Endometrial microvascular endothelial cells (primary cell): Measurements from ENCODE around the gene SEPTIN1. TPM values are rescaled to one million over a fixed set of nuclear protein-coding genes. Genes with fewer than 3 reads are reported as not detected.

Experiments used
- in situ Hi-C: cut with HindIII; loops from 2 replicates; pipeline ENCODE4 v1.10.0; 2017; ENCODE audit warnings: low sequenced_read_pairs, low pct_unique_long_range_greater_than_20kb; ENCODE audit errors: inconsistent ontology term
- total RNA-seq: library from RNA; depleted of rRNA; stranded (reverse); fragments of >200 nt; gene quantifications from one replicate; pipeline ENCODE4 v1.2.3, GENCODE V29; 2015; ENCODE audit errors: inconsistent ontology term

The SEPTIN1 gene
- total RNA-seq = not detected

DNA sequence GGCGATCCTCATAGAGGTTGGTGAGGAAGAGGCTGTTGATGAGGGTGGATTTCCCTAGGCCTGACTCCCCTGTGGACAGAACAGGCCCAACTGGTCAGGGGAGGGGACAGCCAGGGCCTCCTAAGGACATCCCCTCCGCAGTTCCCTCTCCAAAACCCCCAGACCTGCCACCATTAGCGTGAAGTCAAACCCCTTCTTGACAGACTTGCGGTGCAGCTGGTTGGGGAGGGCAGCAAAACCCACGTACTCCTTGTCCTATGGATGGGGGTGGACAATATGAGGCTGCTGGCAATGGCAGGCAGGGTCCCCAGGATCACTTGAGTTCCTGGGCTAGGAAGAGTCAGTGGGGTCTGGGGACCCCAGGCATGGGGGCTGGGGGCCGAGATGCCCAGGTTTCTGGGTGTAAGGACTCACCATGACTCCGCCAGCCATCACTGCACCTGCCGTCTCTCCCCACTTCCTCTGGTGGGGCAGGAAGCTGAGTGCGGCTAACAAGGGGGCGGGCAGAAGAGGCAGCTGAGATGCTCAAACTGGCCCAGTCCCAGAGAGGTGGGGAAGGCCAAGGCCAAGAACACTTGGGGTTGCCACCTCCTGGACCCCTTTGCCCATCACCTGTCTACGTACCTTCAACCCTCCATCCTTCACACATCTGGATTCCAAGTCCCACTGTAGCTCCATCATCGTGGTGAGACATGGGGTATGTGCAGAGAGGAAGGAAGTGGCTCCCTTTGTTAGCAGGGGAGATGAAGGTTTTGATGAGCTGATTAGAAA lies at the start of gene SEPTIN1:
TSS of gene SEPTIN1 (minus strand) at position 451 of the 771 bp plus-strand sequence. CDS start at position 432, 19 bp downstream.
- in situ Hi-C loops = no loop called here

- in situ Hi-C loops = no loop called here
Measured at GRCh38 chr16:30430428-30430970, 48.1 kb upstream of the SEPTIN1 start.

DNA sequence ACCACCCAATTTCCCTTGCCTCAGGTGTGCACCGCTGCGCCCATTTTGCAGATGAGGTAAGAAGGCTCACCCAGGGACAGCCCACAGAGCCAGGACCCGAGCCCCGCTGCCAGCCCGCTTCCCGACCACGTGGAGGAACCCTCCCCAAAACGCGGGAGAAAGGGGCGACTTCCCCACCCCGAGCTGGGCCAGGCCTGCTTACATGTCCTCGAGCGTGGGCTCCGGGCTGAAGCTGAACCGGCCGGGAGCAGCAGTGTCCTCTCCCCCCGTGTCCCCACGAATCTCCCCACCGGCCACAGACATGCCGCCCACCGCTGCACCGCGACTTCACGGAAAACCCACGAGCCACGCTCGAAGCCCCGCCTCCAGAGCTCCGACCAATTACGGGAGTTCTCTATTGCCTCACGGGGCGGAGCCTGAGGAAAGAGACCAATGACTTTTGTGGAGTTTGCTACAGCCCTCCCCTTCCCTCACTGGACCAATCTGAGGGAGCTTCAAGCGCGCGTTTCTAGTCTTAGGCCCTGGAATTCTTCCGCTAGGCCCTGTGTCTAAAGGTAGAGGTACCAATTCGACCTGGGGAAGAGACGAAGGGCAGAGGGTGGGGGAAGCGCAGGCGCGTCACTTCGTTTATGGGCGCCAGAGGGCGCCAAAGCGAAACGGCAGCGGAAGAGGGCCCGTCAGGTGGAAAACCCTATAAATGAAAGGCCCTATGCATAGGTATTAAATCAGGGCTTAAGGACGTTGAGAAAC lies 47.5 kb upstream of the SEPTIN1 start, which contains the start of gene DCTPP1:
TSS of gene DCTPP1 (minus strand) at position 353 of the 750 bp plus-strand sequence. CDS start at position 303, 50 bp downstream.
- in situ Hi-C loops = no loop called here

DNA sequence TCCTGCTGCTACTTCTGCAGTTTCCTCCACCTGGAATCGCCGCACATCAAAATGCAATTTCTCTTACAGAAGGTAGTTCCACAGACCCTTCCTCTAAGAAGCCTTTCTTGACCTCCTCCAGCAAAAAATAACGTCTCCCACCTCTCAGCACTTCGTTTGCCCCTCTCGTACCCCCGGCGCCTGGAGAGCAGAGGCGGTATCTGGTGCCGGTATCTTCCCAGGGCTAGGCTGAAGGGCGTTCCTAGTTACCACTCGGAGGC lies 47.0 kb upstream of the SEPTIN1 start:
- in situ Hi-C loops = no loop called here

GRCh38 chr16:30428055-30428454 lies 45.7 kb upstream of the SEPTIN1 start:
- in situ Hi-C loops = no loop called here

DNA sequence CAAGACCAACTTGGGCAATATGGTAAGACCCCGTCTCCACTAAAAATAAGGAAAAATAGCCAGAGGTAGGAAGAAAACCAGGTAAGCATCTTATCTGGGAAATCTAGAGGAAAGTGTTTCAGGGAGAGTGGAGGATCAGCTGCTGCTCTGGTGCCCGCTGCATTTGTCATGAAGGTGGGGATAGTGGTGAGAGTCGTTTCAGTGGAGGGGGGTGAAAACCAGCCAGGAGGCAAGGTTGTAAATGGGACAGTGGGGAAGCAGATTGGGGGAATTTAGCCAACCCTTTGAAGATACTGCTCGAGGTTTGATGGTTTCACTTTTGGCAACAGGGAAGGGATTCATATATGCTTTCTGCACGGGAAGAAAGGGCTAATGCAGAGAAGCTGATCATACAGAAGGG lies 38.6 kb upstream of the SEPTIN1 start:
- in situ Hi-C loops = no loop called here

DNA sequence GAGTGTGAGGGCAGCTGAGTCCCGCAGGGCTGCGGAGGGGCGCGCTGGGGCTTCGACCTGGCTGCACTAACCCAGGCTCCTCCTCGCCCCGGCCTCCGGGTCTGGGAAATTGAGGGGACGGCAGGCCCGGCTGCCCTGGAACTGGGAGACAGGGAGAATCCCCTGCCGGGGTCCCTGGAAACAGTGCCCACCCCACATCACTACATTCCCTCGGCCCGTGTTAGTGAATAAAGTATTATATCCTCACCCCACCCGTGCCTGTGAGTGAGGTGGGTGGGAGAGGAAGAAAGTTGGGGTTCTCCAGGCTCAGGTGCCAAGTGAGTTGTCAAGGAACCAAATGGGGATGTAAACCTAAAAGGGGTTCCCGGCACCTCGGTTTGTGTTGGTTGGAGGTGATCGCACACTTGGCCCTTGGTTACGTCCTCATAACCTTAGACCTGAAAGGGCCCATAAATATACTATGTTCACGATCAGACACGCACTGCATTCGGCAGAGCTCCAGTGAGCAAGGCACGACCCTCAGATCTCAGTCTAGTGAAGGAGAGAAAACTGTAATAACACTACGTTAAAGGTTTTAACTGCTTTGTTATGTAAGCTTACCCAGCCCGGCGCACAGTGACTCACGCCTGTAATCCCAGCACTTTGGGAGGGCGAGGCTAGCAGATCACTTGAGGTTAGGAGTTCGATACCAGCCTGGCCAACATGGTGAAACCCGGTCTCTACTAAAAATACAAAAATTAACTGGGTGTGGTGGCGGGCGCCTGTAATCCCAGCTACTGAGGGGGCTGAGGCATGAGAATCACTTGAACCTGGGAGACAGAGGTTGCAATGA lies 36.2 kb upstream of the SEPTIN1 start:
- in situ Hi-C loops = no loop called here

- in situ Hi-C loops = no loop called here
Measured at GRCh38 chr16:30417529-30418349, 35.4 kb upstream of the SEPTIN1 start.

DNA sequence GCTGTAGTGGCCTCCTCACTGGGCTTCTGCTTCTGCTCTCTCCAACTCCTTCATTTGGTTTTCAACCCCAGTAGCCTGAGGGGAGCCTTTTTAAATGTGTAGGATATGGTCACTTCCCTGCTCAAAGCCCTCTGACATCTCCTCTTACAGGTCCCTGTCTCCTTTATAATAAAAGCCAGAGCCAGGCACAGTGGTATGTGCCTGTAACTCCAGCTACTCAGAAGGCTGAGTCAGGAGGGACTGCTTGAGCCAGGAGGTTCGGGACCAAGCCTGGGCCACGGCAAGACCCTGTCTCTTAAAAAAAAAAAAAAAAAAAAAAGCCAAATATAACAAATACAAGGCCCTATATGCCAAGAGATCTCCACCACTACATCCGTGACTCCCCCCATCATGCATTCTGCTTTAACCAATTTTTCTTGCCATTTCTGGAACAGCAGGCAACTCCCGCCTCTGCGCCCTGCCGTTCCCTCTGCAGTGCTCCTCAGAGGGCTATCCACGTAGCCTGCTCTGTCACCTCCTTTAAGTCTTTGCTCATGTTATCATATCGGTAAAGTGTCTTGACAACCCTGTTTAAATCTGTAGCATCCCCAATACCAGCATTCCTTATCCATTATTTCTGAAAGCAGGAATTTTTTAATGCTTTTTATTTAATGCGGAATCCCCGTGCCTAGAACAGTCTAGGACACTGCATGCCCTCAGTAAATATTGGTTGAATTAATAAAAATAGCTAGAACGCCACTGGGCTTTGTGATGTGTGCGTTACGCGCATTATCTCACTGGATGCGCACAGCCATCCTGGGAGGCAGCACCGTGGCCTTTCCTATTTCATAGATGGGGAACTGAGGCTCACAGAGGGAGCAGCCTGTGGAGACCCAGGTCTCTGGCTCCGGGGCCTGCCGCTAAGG lies 34.5 kb upstream of the SEPTIN1 start:
- in situ Hi-C loops = no loop called here

DNA sequence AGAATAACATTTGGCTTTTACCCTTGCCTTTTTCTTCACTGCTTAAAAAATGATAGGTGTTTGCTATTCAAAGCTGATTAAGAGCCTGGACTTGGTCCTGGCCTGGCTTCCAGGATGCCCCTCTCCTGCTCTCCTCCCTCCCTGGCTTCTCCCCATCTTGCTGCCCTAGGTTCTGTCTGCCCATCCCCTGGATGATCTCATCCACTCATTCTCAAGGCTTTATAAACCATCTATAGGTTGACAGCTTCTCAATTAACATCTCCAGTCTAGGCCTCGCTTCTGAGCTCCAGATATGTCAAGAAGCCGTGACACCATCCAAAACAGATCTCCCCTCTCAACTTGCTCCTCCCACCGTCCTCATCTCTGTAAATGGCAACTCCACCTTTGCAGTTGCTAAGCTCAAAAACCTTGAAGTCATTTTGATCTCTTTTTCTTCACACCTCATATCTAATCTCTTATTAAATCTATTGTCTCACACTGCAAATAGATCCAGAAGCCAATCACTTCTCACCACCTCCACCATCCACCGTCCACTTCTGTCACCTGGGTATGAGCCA lies 33.8 kb upstream of the SEPTIN1 start:
- in situ Hi-C loops = no loop called here

DNA sequence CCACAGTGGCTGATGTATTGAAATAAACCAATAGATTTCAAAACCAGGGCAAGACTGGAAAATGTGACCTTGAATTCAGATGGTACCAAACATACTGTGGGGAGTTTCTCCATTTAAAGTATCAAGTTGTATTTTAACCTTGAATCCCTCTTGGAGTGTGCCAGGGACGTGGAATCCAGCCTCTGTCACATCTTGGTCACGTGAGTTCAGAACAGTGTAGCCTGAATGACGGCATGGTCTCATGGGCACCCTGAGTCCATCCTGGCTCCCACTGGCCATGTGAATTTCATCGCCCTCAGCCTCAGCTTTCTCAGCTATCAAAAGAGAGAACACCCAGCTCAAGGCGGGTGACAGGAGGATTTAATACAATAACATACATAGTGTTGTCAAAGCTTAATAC lies 31.8 kb upstream of the SEPTIN1 start:
- in situ Hi-C loops = no loop called here

DNA sequence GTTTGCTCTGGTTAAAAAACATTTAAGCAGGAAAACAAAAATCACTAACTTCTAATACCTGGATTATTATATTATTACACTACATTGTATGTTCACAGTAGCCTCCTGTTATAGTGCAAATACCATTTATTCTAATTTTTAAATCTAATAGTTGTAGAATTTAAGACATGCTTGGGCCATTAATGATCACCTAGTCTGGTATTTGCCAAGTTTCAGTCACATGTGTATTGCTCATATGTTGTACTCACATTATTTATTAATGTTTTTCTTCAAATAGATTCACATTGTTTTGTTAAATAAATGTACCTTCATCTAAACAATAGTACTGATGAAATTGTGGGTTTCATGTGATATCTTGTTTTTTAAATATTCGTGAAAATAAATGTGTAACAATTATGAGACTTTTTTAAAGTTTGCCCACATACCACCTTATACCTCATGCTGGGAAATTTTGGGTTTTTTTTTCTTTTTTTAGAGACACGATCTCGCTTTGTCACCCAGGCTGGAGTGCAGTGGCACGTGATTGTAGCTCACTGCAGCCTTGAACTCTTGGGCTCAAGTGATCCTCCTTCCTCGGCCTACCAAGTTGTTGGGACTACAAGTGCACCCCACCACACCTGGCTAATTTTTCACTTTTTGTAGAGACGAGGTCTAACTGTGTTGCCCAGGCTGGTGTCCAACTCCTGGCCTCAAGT lies 30.9 kb upstream of the SEPTIN1 start:
- in situ Hi-C loops = no loop called here

DNA sequence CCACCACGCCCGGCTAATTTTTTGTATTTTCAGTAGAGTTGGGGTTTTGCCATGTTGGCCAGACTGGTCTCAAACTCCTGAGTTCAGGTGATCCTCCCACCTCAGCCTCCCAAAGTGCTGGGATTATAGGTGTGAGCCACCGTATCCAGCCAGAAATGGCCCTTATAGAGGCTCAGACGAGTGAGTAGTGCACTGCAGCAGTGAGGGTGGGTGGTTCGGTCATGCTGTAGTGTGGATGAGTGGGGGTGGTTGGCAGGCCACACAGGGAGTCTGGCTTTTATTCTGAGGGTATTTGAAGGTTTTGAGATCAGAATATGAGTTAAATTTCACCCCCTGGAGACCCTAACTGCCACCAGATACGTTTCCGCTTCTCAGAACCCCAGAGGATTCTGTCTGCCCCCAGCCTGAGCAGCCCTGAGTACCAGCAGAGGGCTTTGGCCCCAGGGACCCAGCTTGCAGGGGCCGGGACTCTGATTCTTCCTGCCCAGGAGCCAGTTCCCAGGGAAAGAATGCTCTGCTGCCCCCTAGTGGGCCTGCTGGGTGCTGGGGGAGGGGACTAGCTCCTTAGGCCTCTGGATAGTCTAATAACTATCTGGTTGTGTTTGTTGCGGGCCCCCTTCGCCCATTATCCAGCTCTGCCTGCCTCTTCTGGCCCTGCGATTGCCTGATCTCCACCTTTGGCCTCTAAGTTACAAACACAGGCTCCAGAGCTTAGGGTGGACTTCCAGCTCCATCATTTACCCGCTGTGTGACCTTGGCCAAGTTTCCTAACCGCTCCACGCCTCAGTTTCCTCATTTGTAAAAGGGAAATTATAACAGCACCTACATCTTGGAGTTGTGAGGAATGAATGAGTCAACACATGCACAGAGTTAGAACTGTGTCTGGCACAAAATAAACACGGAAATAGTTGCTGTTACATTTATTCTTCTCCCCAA lies 27.0 kb upstream of the SEPTIN1 start:
- in situ Hi-C loops = no loop called here

GRCh38 chr16:30407804-30408534 lies 25.6 kb upstream of the SEPTIN1 start:
- in situ Hi-C loops = no loop called here
